ENCODE results near the gene SULT2A1.

DNA sequence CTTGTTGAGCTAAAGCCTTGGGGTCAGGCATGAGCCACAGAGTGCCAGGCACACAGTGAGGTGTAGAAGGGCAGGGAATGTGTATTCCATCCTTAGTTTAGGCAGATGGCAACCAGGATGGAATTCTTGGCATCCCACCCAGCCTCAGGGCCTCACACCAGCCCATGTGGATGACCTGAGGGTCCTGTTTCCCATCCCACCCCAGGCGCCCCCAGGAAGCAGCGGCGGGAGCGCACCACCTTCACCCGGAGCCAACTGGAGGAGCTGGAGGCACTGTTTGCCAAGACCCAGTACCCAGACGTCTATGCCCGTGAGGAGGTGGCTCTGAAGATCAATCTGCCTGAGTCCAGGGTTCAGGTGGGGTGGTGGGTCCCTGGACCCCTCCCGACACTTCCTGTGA, 50.1 kb downstream of the SULT2A1 start:
- TF ChIP-seq, protein P1, sequence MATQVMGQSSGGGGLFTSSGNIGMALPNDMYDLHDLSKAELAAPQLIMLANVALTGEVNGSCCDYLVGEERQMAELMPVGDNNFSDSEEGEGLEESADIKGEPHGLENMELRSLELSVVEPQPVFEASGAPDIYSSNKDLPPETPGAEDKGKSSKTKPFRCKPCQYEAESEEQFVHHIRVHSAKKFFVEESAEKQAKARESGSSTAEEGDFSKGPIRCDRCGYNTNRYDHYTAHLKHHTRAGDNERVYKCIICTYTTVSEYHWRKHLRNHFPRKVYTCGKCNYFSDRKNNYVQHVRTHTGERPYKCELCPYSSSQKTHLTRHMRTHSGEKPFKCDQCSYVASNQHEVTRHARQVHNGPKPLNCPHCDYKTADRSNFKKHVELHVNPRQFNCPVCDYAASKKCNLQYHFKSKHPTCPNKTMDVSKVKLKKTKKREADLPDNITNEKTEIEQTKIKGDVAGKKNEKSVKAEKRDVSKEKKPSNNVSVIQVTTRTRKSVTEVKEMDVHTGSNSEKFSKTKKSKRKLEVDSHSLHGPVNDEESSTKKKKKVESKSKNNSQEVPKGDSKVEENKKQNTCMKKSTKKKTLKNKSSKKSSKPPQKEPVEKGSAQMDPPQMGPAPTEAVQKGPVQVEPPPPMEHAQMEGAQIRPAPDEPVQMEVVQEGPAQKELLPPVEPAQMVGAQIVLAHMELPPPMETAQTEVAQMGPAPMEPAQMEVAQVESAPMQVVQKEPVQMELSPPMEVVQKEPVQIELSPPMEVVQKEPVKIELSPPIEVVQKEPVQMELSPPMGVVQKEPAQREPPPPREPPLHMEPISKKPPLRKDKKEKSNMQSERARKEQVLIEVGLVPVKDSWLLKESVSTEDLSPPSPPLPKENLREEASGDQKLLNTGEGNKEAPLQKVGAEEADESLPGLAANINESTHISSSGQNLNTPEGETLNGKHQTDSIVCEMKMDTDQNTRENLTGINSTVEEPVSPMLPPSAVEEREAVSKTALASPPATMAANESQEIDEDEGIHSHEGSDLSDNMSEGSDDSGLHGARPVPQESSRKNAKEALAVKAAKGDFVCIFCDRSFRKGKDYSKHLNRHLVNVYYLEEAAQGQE (IDR thresholded peaks at IDR 0.05; ENCODE audit: borderline replicate concordance) = no peak
- TF ChIP-seq RAD21 (conservative IDR thresholded peaks at IDR 0.05) (no peak), EP300 (conservative IDR thresholded peaks at IDR 0.05; ENCODE audit: poor library complexity, severe bottlenecking) (no peak), MXI1 (conservative IDR thresholded peaks at IDR 0.05; ENCODE audit: poor library complexity, severe bottlenecking) (no peak), POLR2AphosphoS5 (IDR thresholded peaks at IDR 0.05) (no peak)
- TF ChIP-seq, protein P2, sequence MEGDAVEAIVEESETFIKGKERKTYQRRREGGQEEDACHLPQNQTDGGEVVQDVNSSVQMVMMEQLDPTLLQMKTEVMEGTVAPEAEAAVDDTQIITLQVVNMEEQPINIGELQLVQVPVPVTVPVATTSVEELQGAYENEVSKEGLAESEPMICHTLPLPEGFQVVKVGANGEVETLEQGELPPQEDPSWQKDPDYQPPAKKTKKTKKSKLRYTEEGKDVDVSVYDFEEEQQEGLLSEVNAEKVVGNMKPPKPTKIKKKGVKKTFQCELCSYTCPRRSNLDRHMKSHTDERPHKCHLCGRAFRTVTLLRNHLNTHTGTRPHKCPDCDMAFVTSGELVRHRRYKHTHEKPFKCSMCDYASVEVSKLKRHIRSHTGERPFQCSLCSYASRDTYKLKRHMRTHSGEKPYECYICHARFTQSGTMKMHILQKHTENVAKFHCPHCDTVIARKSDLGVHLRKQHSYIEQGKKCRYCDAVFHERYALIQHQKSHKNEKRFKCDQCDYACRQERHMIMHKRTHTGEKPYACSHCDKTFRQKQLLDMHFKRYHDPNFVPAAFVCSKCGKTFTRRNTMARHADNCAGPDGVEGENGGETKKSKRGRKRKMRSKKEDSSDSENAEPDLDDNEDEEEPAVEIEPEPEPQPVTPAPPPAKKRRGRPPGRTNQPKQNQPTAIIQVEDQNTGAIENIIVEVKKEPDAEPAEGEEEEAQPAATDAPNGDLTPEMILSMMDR (IDR thresholded peaks at IDR 0.05; ENCODE audit: poor library complexity, severe bottlenecking) = no peak
